Liver (tissue), 9 donors: ENCODE measurements around the gene CHTF8. TPM values are rescaled to one million over a fixed set of nuclear protein-coding genes. Genes with fewer than 3 reads are reported as not detected.

Experiments
- DNase-seq: peaks from one replicate; pipeline ENCODE4 v3.0.0-alpha.2; 2017; ENCODE audit warnings: low spot score
- H3K27ac ChIP-seq, 2 donors: one replicate each; pipeline ENCODE4 v1.7.0; 2013; ENCODE audit warnings: inconsistent platforms in 2 of 2, low read length in 2 of 2, control low read depth in 1 of 2, low read depth in 1 of 2, mild to moderate bottlenecking in 1 of 2
- H3K27me3 ChIP-seq, 4 donors: one replicate each; pipeline versions ENCODE4 v1.6.1 to v1.7.0; 2013; ENCODE audit warnings: low read length in 3 of 4, inconsistent platforms in 1 of 4, mild to moderate bottlenecking in 1 of 4, moderate library complexity in 1 of 4; ENCODE audit not compliant: control insufficient read depth in 4 of 4, insufficient read depth in 4 of 4
- H3K36me3 ChIP-seq, 4 donors: one replicate each; pipeline versions ENCODE4 v1.6.1 to v1.7.0; 2013; ENCODE audit warnings: low read length in 3 of 4, mild to moderate bottlenecking in 3 of 4, low read depth in 1 of 4, moderate library complexity in 1 of 4; ENCODE audit not compliant: control insufficient read depth in 4 of 4, insufficient read depth in 3 of 4
- H3K4me1 ChIP-seq, 4 donors: one replicate each; pipeline versions ENCODE4 v1.6.1 to v1.7.0; 2013; ENCODE audit warnings: low read length in 3 of 4, mild to moderate bottlenecking in 3 of 4, moderate library complexity in 1 of 4; ENCODE audit not compliant: control insufficient read depth in 4 of 4, insufficient read depth in 4 of 4
- H3K4me3 ChIP-seq, 3 donors: one replicate each; pipeline versions ENCODE4 v1.6.1 to v1.7.0; 2013; ENCODE audit warnings: low read length in 3 of 3, control low read depth in 1 of 3, low read depth in 1 of 3, mild to moderate bottlenecking in 1 of 3
- H3K9ac ChIP-seq, 2 donors: one replicate each; pipeline ENCODE4 v1.7.0; 2013; ENCODE audit warnings: low read length in 2 of 2, mild to moderate bottlenecking in 2 of 2, moderate library complexity in 2 of 2, control low read depth in 1 of 2, low read depth in 1 of 2
- H3K9me3 ChIP-seq, 4 donors: one replicate each; pipeline versions ENCODE4 v1.6.1 to v1.7.0; 2013; ENCODE audit warnings: low read length in 3 of 4; ENCODE audit not compliant: control insufficient read depth in 4 of 4
- FOXA1 ChIP-seq: IDR thresholded peaks from 2 replicates; pipeline ENCODE4 v1.6.1; 2016; ENCODE audit warnings: antibody characterized with exemption
- FOXA2 ChIP-seq: IDR thresholded peaks from 2 replicates; pipeline ENCODE4 v1.6.1; 2016; ENCODE audit warnings: antibody characterized with exemption
- GABPA ChIP-seq, 2 donors: IDR thresholded peaks in 1 of 2; conservative IDR thresholded peaks in 1 of 2; 2 replicates each; pipeline ENCODE4 v1.6.1; 2016; ENCODE audit warnings: antibody characterized with exemption in 2 of 2, mild to moderate bottlenecking in 1 of 2, moderate library complexity in 1 of 2
- HNF4G ChIP-seq: IDR thresholded peaks from 2 replicates; pipeline ENCODE4 v1.6.1; 2016; ENCODE audit warnings: antibody characterized with exemption
- NR2F2 ChIP-seq: IDR thresholded peaks from 2 replicates; pipeline ENCODE4 v1.6.1; 2016; ENCODE audit warnings: antibody characterized with exemption
- SP1 ChIP-seq: IDR thresholded peaks from 2 replicates; pipeline ENCODE4 v1.6.1; 2018; ENCODE audit warnings: antibody characterized with exemption, mild to moderate bottlenecking
- TAF1 ChIP-seq: conservative IDR thresholded peaks from 2 replicates; pipeline ENCODE4 v1.6.1; 2016; ENCODE audit warnings: antibody characterized with exemption, mild to moderate bottlenecking
- YY1 ChIP-seq: IDR thresholded peaks from 2 replicates; pipeline ENCODE4 v1.6.1; 2016; ENCODE audit warnings: antibody characterized with exemption, mild to moderate bottlenecking
- WGBS: extraction: QIAGEN DNeasy Blood & Tissue Kit; methylation state at CpG from one replicate; pipeline ENCODE4 v1.1.7; 2013; 5-methylcytosine and 5-hydroxymethylcytosine counted together
- polyA plus RNA-seq, 2 donors: library from polyadenylated mRNA; stranded (reverse) in 1 of 2; unstranded in 1 of 2; fragments of 200-250 nt in 1 of 2; fragments of >200 nt in 1 of 2; fragmentation: Nextera tagmentation in 1 of 2; extraction: Ambion mirVana in 1 of 2; gene quantifications; one replicate each; pipeline versions ENCODE4 v1.2.1 to v1.2.3, GENCODE V29; 2013 to 2015
- total RNA-seq, 2 donors: library from RNA; depleted of rRNA; stranded (reverse); fragments of >200 nt; gene quantifications; one replicate each; pipeline ENCODE4 v1.2.3, GENCODE V29; 2014
- TF ChIP-seq, protein P1 (sequence below): fragments of 150-350 bp; IDR thresholded peaks from 2 replicates; pipeline ENCODE4 v1.5.1; 2017; ENCODE audit warnings: improper control_type of control experiment, low read depth, low read length; ENCODE audit not compliant: missing input control
- TF ChIP-seq, protein P2 (sequence below): IDR thresholded peaks from 2 replicates; pipeline ENCODE4 v1.6.1; 2016; ENCODE audit warnings: antibody characterized with exemption
- TF ChIP-seq, protein P3 (sequence below): IDR thresholded peaks from 2 replicates; pipeline ENCODE4 v1.6.1; 2016; ENCODE audit warnings: antibody characterized with exemption
- TF ChIP-seq, protein P4 (sequence below): IDR thresholded peaks from 2 replicates; pipeline ENCODE4 v1.6.1; 2016; ENCODE audit warnings: antibody characterized with exemption, mild to moderate bottlenecking
- TF ChIP-seq, protein P5 (sequence below): IDR thresholded peaks from 2 replicates; pipeline ENCODE4 v1.6.1; 2016; ENCODE audit warnings: antibody characterized with exemption
- donor health status: healthy.
- donor health status: healthy.
- donor health status: healthy.
- donor health status: healthy.
- donor health status: healthy.

CHTF8 gene
- total and polyA plus RNA-seq, 4 donors = 15.2 to 56.9 (median 51.6) TPM

DNA sequence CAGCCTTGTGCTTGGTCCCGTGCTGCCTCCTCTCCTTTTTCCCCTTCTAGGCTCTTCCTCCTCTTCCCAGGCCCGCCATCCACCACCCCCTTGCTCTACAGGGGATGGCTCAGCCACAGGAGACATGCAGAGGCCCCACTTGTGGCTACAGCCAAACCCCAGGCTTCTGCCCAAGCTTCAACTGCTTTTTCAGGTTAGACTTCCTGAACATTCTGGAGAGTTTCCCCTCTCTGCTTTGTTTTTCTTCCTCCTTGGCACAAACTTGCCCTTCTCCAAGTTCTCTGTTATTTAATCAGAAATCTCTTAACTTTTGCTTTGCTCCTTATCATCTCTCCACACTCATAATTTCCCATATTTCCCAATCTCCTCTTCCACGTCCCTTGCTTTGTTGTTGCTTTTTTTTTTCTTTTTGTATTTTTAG is 45.2 kb downstream of the CHTF8 start:
- Histone ChIP-seq H3K9ac (no peak overlapping the region), H3K36me3 (peaks cover 2 to 19% (median 6%) of the 10 kb centered on the region in 4 donors), H3K4me3 (no peak overlapping the region), H3K27ac (no peak overlapping the region), H3K9me3 (no peaks in the 10 kb centered on the region), H3K4me1 (peaks cover 12 to 19% (median 17%) of the 10 kb centered on the region in 4 donors), H3K27me3 (no peaks in the 10 kb centered on the region)
- TF ChIP-seq, protein P1, sequence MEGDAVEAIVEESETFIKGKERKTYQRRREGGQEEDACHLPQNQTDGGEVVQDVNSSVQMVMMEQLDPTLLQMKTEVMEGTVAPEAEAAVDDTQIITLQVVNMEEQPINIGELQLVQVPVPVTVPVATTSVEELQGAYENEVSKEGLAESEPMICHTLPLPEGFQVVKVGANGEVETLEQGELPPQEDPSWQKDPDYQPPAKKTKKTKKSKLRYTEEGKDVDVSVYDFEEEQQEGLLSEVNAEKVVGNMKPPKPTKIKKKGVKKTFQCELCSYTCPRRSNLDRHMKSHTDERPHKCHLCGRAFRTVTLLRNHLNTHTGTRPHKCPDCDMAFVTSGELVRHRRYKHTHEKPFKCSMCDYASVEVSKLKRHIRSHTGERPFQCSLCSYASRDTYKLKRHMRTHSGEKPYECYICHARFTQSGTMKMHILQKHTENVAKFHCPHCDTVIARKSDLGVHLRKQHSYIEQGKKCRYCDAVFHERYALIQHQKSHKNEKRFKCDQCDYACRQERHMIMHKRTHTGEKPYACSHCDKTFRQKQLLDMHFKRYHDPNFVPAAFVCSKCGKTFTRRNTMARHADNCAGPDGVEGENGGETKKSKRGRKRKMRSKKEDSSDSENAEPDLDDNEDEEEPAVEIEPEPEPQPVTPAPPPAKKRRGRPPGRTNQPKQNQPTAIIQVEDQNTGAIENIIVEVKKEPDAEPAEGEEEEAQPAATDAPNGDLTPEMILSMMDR = no peak
- TF ChIP-seq, protein P2, sequence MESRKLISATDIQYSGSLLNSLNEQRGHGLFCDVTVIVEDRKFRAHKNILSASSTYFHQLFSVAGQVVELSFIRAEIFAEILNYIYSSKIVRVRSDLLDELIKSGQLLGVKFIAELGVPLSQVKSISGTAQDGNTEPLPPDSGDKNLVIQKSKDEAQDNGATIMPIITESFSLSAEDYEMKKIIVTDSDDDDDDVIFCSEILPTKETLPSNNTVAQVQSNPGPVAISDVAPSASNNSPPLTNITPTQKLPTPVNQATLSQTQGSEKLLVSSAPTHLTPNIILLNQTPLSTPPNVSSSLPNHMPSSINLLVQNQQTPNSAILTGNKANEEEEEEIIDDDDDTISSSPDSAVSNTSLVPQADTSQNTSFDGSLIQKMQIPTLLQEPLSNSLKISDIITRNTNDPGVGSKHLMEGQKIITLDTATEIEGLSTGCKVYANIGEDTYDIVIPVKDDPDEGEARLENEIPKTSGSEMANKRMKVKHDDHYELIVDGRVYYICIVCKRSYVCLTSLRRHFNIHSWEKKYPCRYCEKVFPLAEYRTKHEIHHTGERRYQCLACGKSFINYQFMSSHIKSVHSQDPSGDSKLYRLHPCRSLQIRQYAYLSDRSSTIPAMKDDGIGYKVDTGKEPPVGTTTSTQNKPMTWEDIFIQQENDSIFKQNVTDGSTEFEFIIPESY = no peak
- TF ChIP-seq NR2F2 (no peak), YY1 (no peak)
- DNase-seq = no peak
- 82% methylated on average over 3 of the region's 3 CpGs for WGBS

DNA sequence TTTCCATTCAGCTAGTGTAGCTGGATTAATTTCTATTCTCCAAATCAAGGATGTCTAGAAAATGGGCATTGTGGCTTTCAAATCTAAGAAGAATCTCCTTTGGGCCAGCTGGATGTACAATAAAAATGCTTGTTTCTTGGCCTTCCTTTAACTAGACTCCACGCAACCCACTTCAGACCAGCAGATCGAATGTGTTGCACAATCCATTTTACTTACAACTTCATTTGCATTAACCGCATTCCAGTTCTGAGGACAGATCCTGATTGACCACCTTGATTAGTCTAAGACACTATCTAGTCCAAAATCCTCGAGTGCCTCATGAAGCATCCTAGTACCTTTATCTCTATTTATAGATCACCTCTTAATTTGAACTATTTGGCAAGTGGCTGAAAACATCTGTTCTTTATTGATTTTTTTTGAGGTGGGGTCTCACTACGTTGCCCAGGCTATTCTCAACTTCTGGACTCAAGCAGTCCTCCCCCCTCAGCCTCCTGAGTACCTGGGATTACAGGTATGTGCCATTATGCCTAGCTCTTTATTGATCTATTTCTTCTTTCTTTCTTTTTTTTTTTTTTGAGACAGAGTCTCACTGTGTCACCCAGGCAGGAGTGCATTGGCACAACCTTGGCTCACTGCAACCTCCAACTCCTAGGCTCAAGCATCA is 47.2 kb downstream of the CHTF8 start:
- H3K9ac ChIP-seq = no peak overlapping the region
- H3K9me3 ChIP-seq = no peaks in the 10 kb centered on the region
- no peak overlapping the region for H3K27ac ChIP-seq
- no peak for DNase-seq
- H3K4me1 ChIP-seq = peaks cover 12 to 19% (median 17%) of the 10 kb centered on the region in 4 donors
- peaks cover 2 to 19% (median 6%) of the 10 kb centered on the region in 4 donors for H3K36me3 ChIP-seq
- WGBS = 92% methylated on average over 5 of the region's 5 CpGs
- H3K4me3 ChIP-seq = no peak overlapping the region
- TF ChIP-seq, protein P3, sequence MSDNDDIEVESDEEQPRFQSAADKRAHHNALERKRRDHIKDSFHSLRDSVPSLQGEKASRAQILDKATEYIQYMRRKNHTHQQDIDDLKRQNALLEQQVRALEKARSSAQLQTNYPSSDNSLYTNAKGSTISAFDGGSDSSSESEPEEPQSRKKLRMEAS = no peak
- TF ChIP-seq HNF4G = no peak
- no peak for TF ChIP-seq GABPA (IDR thresholded peaks at IDR 0.05 in 1 of 2, conservative IDR thresholded peaks at IDR 0.05 in 1 of 2)
- TF ChIP-seq TAF1 = no peak
- TF ChIP-seq FOXA1 = no peak
- TF ChIP-seq, protein P1 = no peak
- TF ChIP-seq SP1 = no peak
- H3K27me3 ChIP-seq = no peaks in the 10 kb centered on the region

DNA sequence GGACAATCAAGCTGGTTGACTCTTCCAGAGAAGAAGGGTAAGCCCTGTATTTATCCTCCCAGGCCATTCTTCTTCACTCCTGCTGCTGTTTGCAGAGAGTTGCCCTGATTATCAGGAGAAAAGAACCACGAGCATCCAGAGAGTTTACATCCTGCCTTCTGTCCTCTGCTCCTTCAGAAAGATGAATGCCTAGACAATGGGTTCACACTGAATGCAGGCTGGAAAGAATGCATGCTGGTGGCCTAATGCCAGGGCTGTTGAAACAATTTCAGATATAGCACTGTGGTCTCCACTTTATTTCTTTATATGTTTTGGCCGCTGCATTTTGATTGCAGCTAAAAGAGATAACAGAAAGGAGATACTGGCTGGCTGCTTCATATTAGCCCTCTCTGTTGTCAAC is 48.1 kb downstream of the CHTF8 start:
- Histone ChIP-seq H3K9me3 (no peaks in the 10 kb centered on the region), H3K36me3 (peaks cover 2 to 19% (median 6%) of the 10 kb centered on the region in 4 donors), H3K4me1 (peaks cover 4 to 10% (median 8%) of the 10 kb centered on the region in 4 donors), H3K9ac (no peak overlapping the region), H3K4me3 (no peak overlapping the region), H3K27ac (no peak overlapping the region), H3K27me3 (no peaks in the 10 kb centered on the region)
- WGBS = 89% methylated on average over 2 of the region's 2 CpGs
- no peak for DNase-seq
- TF ChIP-seq FOXA2 (no peak), GABPA (IDR thresholded peaks at IDR 0.05 in 1 of 2, conservative IDR thresholded peaks at IDR 0.05 in 1 of 2) (no peak), HNF4G (no peak), NR2F2 (no peak), FOXA1 (no peak)
- TF ChIP-seq, protein P4, sequence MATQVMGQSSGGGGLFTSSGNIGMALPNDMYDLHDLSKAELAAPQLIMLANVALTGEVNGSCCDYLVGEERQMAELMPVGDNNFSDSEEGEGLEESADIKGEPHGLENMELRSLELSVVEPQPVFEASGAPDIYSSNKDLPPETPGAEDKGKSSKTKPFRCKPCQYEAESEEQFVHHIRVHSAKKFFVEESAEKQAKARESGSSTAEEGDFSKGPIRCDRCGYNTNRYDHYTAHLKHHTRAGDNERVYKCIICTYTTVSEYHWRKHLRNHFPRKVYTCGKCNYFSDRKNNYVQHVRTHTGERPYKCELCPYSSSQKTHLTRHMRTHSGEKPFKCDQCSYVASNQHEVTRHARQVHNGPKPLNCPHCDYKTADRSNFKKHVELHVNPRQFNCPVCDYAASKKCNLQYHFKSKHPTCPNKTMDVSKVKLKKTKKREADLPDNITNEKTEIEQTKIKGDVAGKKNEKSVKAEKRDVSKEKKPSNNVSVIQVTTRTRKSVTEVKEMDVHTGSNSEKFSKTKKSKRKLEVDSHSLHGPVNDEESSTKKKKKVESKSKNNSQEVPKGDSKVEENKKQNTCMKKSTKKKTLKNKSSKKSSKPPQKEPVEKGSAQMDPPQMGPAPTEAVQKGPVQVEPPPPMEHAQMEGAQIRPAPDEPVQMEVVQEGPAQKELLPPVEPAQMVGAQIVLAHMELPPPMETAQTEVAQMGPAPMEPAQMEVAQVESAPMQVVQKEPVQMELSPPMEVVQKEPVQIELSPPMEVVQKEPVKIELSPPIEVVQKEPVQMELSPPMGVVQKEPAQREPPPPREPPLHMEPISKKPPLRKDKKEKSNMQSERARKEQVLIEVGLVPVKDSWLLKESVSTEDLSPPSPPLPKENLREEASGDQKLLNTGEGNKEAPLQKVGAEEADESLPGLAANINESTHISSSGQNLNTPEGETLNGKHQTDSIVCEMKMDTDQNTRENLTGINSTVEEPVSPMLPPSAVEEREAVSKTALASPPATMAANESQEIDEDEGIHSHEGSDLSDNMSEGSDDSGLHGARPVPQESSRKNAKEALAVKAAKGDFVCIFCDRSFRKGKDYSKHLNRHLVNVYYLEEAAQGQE = no peak
- TF ChIP-seq, protein P5, sequence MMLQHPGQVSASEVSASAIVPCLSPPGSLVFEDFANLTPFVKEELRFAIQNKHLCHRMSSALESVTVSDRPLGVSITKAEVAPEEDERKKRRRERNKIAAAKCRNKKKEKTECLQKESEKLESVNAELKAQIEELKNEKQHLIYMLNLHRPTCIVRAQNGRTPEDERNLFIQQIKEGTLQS = no peak
- TF ChIP-seq, protein P2 = no peak
